Measurements from ENCODE around the gene DCAF15.
"Not testable (repeated sequence)": the region's sequence is repeated elsewhere in the genome, so short reads cannot be mapped to it uniquely, and the experiment has no call there.

Gene DCAF15

DNA sequence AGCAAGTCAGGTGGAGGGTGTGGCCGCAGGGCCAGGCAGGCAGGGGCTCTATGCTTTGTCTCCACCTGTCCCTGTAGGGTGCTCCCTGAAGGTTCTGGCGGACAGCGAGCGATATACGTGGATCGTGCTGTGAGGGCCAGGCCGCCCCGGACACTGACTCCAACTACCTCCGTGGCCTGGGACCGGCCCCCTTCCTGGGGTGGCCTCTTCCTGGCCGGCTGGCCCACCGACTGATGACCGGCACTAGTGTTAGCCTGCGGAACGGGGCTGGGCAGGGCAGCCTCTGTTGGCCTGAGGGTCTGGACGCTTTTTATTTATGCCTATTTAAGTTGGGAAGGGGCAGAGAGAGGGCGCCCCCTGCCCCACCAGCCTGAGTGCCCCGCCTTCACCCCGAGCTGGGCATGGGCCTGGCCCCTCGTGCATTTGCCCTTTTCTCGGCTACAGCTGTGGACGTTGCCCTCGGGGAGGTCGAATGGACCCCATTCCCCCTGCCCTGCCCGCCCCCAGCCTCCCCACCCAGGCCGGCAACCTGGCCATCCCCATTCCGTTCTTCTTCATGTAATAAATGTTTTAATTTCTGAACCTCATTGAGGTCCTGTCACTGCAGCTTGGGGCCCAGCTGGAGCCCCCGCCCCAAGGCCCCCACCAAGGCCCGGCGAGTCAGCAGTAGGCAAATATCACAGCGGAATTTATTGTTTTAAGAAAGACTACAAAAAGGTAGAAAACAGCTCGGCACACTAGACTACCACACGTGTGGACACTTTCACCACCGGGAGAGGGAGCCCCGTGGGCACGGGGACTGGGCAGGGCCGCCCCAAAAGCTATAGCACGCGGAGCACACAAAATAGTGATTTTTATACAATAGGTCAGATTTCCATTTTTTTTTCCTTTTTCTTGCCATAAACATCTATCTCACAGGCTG lies 8.8 kb downstream of the DCAF15 start:
- FAIRE-seq = no peak

DNA sequence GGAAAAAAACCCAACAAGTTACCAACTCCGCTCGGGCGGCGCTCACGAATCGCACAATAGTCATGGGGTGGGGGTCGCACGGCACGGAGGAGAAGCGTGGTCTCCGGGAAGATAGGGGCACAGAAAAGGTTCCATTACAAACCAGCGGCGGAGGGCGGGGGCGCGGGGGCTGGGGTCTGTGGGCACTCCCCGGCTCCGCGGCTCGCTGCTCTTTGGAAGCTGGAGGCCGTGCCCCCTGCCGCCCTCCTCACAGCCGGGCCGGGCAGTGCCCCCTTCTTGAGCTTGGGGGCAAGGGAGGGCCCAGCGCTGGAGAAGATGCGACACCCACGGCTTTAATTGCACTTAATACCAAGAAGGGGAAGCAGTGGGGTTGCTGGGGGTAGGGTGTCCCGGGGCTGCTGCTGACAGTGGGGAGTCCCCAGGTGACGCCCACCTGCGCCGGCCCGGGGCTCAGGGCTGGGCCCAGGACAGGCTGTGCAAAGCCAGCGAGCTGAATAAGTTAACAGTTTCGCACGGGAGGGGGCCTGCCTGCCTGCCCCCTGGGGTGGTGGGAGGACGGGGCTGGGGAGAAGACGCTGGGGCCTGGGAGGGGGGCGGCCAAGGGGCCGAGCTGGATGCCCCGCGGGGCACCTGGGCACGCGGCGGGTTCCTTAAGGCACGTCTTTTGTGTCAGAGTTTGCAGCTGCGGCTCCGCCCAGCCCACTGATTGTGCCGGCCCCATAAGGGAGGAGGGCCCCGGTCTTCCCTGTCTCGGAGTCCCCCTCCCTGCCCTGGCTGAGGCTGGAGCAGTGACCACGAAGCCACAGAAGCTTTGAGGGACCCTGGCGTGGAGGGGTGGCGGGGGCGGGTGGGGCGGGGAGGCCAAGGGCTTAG lies 9.8 kb downstream of the DCAF15 start:
- FAIRE-seq = no peak

DNA sequence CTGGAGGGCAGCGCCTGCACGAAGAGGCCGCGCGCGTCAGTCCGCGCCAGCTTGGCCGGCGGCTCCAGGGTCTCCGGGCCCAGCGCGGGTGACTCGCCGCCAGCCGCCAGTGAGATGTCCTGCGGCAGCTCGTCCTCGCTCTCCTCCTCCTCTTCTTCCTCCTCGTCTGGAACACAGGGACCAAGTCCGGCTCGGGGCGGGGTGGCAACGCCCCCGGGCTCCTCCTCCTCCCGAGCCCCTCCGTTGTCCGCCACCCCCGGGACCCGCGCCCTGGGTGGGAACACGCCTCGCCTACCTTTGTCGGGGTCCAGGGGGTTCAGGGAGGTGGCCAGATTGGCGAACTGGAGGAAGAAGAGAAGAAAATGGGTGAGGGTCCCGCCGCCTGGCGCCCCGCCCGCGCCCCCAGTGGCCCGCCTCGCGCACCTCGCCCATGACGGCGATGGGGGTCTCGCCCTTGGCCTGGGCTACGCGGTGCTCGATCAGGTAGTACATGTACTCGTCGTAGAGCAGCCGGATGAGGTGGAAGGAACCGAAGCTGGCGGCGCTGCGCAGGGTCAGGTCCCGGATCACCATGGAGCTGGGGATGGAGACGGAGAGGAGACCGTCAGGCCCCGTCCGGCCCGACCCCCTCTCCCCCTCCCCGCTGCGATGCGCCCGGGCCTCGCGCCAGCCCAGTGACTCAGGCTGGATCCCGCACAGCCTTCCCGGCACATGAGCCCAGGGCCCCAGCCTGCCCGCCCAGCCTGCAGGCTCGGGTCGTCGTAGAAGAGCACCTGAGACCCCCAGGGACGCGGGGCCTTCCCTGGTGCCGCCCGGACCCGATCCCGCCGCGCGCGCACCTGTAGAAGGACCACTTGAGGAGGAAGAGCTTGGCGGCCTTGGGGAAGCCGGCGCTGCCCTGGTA lies 10.6 kb downstream of the DCAF15 start:
- FAIRE-seq = no peak

DNA sequence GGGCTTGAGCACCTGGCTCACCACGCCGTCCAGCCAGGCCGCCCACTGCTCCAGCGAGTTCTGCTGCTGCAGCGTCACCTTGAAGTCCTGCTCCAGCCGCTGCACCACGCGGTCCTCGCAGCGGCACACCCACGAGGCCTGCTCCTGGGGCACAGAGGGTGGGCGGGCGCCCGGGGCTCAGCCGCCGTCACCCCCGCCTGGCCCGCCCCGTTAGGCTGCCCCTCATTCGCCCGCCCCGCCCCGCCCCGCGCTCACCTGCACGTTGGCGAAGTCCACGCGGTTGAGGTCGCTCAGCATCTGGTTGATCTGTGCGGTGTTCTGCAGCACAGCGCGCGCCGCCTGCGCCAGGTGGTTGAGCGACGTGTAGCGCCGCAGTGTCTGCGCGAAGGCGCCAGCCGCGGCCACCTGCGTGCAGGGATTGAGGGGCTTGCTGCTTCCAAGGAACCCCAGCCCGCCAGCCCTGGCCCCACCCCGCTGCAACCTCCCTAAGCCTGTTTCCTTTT lies 11.3 kb downstream of the DCAF15 start:
- no peak for FAIRE-seq

DNA sequence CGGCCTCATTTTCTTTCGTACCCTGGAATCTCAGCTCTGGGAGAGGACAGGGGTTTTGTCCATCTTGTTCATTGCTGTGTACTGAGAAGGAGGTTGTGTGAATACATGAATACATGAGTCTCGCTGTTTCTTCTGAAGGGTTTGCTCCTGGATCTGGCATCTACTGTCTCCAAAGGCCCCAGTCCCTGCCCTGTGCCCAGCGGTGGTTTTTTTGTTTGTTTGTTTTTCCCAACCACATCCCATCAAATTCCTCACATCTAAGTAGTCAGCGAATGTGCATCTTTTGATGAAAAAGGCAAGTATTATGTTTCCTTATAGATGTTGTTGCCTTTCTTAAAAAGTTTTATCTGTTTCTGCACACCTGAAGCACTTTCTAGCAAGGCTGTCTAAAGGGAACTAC lies 12.5 kb downstream of the DCAF15 start:
- no peak for FAIRE-seq

DNA sequence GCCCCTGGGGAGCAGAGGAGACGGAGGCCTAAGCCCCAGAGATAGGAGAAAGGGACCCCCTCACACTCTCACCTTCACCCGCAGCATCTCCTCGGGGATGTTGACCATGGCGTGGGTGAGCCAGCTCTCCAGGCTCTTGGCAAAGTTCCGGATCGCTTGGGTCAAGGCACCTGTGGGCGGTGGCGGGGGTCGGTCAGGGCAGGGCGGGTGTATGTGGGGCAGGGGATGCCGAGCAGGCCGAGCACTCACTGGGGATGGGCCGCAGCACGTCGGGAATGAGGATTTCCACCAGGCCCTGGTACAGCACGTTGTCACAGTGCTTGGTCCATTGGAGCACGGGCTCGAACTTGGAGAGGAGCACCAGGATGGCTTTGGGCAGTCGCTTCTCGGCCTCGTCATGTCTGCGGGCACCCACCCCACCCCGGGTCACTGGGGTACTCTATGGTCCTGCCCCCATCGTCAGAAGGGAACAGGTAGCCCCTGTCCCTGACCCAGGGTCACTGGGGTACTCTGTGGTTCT lies 13.1 kb downstream of the DCAF15 start:
- FAIRE-seq = no peak

DNA sequence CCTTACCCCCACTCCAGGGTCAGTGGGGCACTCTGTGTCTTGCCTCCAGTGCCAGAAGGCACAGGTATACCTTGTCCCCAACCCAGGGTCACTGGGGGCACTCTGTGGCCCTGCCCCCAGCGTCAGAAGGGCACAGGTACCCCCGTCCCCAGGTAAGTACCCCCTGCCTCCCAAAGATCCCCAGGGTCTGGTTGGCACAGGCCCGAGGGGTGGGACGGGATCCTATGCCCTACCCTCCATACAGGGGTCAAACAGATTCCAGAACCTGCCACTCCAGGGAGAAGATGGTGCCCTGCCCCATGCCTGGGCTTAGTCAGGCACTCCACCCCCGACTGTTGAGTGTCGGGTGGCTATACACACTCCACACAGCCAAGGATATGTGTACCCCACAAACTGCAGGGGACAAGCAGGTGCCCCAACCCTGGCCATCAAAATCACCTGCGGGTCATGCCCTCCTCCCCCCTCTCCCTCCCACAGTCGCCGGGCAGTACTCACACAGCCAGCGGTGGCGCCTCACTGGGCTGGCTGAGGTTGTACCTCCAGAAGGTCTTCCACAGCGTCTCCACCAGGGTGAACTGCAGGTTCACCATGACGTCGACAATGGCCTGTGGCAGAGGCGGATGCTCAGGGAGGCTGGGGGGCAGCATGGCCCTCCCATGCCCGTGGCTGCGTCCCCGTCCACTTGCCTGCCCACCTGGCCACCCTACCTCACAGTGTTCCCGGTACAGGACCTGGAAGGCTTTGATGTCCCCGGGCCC lies 13.8 kb downstream of the DCAF15 start:
- FAIRE-seq = no peak

DNA sequence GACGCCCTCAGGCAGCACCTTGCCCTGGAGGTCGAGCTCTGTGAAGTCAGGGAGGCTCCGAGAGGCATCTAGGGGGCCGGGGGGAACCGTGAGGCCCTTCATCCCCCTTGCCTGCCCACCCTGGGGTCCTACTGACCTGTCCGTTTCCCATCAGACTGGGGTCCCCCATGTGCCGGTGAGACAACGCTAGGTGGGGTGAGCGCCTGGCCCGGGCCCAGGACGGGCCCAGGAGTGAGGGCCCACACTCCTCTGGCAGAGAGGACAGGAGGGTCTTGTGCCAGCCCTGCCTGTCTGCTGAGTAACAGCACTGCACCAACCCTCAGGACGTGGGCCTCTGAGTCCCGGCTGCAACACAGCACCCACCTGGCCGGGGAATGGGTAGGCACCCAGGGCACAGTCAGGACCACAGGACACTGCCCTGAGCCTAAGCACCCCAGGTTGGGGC lies 14.4 kb downstream of the DCAF15 start:
- FAIRE-seq = no peak

DNA sequence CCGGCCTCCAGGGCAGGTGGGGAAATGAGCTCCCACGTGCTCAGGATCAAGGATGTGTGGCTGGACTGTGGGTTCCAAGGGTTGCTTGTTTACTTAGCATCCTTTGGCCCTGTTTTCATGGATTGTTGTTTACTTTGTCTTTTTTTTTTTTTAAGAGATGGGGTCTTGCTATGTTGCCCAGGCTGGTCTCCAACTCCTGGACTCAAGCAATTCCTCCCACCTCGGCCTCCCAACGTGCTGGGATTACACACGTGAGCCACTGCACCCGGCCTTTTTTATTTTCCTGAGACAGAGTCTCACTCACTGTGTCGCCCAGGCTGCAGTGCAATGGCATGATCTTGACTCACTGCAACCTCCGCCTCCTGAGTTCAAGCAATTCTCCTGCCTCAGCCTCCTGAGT lies 14.9 kb downstream of the DCAF15 start:
- FAIRE-seq = not testable (repeated sequence)

DNA sequence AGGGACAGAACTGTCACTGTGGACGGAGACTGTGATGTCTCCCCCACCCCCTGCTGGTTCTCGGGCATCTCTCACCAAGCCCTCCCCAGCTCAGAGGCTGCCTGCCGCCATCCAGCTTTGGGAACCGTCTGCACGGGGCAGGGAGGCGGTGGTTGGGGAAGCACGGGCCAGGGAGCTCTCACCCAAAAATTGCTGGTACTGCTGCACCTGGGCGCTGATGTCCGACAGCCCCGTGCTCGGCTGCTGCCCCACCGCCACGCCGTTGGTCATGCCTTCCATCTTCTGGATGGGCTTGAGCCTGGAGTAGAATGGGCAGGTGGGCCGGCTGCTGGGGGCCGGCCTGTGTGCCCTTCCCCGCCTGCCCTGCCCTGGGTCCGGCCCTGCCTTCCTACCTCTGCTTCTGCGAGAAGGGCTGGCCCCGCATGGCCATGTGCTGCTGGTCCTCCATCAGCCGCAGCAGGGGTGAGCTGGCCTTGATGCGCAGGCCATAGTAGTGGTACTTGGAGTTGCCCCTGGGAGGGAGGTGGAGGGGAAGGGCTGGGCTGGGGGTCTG lies 16.1 kb downstream of the DCAF15 start:
- FAIRE-seq = no peak

DNA sequence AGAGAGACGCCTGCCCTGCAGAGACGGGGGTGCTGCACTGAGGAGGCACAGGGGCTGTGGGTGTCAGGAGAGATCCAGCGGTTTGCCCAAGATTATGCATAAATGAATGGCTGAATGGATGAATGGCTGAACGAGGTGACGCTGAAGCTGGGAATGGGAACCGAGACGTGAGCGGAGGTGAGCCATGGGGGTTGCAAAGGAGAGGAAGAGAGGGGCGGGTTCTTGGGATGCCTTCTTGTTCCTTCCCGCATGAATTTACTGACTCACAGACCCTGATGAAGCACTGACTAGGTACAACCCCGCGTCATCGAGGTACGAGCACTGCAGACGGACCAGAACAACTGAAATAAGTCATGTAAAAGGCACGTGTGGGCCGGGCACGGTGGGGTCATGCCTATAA lies 16.7 kb downstream of the DCAF15 start:
- FAIRE-seq = no peak

DNA sequence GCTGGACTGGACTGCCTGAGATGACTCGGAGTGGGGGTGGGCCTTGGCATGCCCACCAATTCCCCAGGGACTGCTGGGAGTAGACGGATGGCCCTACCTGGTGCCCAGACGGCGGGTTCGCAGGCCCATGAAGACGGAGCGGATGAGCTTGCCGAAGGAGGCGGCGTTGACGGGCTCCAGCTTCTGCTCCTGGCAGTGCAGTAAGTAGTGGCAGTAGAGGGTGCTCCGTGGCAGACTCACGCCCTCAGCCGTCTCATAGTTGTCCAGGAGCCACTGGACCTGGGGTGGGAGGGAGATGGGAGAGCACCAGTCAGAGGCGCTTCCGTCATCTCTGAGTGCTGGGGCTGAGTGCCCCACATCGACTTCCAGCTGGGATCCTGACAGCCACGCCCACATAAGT lies 17.6 kb downstream of the DCAF15 start:
- FAIRE-seq = no peak

DNA sequence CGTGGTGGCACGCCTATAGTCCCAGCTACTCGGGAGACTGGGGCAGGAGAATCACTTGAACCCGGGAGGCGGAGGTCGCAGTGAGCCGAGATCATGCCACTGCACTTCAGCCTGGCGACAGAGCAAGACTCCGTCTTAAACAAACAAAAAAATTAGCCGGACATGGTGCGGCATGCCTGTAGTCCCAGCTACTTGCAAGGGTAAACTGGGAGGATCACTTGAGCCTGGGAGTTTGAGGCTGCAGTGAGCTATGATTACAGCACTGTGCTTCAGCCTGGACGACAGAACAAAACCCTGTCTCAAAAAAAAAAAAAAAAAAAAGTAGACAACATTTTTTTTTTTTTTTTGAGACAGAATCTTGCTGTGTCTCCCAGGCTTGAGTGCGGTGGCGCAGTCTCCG lies 19.6 kb downstream of the DCAF15 start:
- not testable (repeated sequence) for FAIRE-seq

DNA sequence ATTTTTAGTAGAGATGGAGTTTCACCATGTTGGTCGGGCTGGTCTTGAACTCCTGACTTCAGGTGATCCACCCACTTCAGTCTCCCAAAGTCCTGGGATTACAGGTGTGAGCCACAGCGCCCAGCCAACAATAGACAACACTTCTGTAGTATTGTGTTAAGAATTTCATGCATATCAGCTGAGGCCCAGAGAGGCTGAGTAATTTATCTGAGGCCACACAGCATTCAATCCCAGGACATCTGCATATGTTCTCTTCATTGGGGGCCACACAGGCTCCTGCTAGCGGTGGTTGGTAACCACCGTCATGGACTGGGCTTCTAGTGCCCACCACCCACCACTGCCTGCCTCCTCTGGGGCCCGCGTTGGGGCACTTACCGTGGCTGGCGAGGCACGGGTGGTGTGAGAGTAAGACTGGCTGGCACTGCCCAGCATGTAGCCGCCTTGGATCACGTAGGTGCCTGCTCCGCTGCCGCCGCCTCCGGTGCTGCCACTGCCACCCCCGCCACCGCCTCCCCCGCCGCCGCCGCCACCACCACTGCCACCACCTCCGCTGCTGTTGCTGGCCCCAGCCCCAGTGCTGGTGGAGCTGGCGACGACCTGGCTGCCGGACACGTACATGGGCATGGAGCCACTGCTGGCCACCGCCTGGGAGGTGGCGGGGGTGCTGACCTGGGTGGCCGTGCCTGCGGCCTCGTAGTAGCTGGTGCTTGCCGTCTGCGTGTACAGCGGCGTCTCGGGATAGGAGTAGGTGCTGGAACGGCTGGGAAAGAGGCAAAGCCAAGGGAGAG lies 20.3 kb downstream of the DCAF15 start:
- FAIRE-seq = no peak

DNA sequence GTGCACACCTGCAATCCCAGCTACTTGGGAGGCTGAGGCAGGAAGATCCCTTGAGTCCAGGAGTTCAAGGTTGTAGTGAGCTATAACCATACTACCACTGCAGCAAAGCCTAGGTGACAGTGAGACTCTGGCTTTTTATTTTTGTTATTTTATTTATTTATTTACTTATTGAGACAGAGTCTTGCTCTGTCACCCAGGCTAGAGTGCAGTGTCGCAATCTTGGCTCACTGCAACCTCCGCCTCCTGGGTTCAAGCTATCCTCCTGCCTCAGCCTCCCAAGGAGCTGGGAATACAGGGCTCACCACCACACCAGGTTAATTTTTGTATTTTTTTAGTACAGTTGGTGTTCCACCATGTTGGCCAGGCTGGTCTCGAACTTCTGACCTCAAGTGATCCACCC lies 21.2 kb downstream of the DCAF15 start:
- not testable (repeated sequence) for FAIRE-seq

DNA sequence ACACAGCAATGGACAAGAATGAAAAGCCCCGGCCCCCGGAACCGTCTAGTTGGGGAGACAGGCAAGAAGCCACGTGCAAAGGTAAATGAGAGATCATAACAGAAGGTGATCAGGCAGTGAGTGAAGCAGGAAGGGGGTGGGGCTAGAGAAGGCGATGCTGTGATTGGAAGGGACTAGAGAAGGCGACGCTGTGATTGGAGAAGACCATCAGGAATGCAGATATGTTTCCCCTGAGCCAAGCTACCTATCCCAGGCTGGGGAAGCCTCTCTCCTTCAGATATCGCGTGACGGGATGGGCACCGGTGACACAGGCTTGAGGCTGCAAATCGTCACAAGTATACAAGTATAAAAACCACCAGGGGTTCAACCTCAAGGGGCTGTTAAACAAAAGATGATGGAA lies 21.8 kb downstream of the DCAF15 start:
- no peak for FAIRE-seq

DNA sequence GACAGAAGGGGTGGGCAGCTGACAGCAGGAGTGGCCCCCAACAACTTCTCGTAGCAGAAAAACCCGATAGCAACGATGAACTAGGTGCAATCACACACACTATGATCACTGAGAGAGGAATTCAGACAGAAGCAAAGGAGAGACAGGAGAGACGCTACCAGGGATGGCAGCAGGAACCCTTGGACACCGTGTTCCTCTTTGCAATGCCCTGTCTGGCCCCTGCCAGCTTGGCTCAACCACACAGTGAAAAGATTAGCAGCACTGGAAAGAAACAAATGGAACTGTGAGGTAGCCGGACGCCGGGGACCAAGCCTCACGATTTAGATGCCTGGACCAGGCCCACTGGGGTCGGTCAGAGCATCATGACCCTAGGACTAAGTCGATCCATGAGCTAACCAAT lies 23.6 kb downstream of the DCAF15 start:
- FAIRE-seq = no peak

DNA sequence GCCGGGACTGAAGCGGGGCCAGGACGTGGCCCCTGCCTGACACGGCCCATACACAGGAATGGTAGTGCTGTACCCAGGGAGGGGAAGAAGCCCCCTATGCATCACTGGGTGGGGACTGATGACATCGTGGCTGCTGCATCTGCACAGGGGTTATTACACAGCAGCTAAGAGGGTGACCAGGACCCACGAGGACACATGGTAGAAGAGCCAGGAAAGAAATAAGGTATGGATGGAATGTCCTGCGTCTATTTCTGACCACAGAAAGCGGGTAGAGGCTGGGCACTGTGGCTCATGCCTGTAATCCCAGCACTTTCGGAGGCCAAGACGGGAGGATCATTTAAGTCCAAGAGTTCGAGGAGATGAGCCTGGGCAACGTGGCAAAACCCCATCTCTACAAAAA lies 24.1 kb downstream of the DCAF15 start:
- no peak for FAIRE-seq

DNA sequence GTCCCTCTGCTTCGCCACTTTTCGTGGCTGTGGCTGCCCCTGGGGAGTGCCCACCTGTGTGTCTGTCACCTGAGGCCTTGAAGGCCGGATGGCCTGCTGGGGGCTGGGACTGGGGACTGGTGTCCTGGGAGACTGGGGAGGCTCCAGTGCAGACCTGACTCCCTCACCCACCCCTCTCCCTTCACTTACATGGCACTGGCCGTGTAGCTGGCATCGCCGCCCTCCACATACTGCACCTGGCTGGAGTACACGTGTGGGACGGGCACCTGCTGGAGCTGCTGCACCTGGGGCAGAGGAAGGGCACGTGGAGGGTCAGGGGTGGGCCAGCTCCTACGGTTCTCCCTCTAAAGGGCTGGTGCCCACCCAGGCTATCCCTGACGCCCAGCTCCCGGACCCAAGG lies 25.5 kb downstream of the DCAF15 start:
- FAIRE-seq = no peak

Data from colon (tissue), 2 donors.